Suprapubic skin (tissue), 4 donors: ENCODE results near the gene GADD45A. TPM values are rescaled to one million over a fixed set of nuclear protein-coding genes. Genes with fewer than 3 reads are reported as not detected.
A peak's percentile ranks its signal among the peaks of the same experiment; 100 is the strongest.

Experiments used
- DNase-seq, 2 donors: peaks; one replicate each; pipeline ENCODE4 v3.0.0-alpha.2; 2019; ENCODE audit warnings: low spot score in 2 of 2
- H3K27ac ChIP-seq: fragments of 200-600 bp; sonication (generic); one replicate; pipeline ENCODE4 v1.5.1; 2019
- H3K27me3 ChIP-seq: fragments of 200-600 bp; sonication (generic); one replicate; pipeline ENCODE4 v1.5.1; 2019
- H3K36me3 ChIP-seq: fragments of 200-600 bp; sonication (generic); one replicate; pipeline ENCODE4 v1.5.1; 2019
- H3K4me1 ChIP-seq: fragments of 200-600 bp; sonication (generic); one replicate; pipeline ENCODE4 v1.5.1; 2019
- H3K4me3 ChIP-seq: fragments of 200-600 bp; sonication (generic); one replicate; pipeline ENCODE4 v1.5.1; 2019; ENCODE audit warnings: mild to moderate bottlenecking
- H3K9me3 ChIP-seq: fragments of 200-600 bp; sonication (generic); one replicate; pipeline ENCODE4 v1.5.1; 2019
- EP300 ChIP-seq: sonication (generic); formaldehyde crosslinking; IDR thresholded peaks from one replicate; pipeline ENCODE4 v1.6.1; 2017; ENCODE audit warnings: antibody characterized with exemption
- POLR2A ChIP-seq, 2 donors: fragments of 450-650 bp; IDR thresholded peaks; one replicate each; pipeline ENCODE4 v1.6.1; 2017; ENCODE audit warnings: antibody characterized with exemption in 2 of 2, mild to moderate bottlenecking in 2 of 2, moderate library complexity in 2 of 2
- POLR2AphosphoS5 ChIP-seq, 3 donors: sonication (generic); formaldehyde crosslinking; IDR thresholded peaks; one replicate each; pipeline ENCODE4 v1.6.1; 2017; ENCODE audit warnings: antibody characterized with exemption in 3 of 3
- WGBS: methylation state at CpG from one replicate; pipeline ENCODE4 v1.1.5; 2018; 5-methylcytosine and 5-hydroxymethylcytosine counted together
- total RNA-seq, 4 donors: library from RNA; depleted of rRNA; stranded (reverse); fragments of >200 nt; gene quantifications; one replicate each; pipeline ENCODE4 v1.1.0, GENCODE V29; 2016
- TF ChIP-seq, protein P1 (sequence below), 2 donors: fragments of 200-600 bp in 1 of 2; fragments of 450-650 bp in 1 of 2; sonication (generic) in 1 of 2; IDR thresholded peaks; one replicate each; pipeline ENCODE4 v1.5.1; 2016 to 2019; ENCODE audit warnings: antibody characterized with exemption in 2 of 2, mild to moderate bottlenecking in 1 of 2, moderate library complexity in 1 of 2

Gene GADD45A
- total RNA-seq, 4 donors from 2014 or later: 25.4 to 44.6 (median 26.6) TPM

DNA sequence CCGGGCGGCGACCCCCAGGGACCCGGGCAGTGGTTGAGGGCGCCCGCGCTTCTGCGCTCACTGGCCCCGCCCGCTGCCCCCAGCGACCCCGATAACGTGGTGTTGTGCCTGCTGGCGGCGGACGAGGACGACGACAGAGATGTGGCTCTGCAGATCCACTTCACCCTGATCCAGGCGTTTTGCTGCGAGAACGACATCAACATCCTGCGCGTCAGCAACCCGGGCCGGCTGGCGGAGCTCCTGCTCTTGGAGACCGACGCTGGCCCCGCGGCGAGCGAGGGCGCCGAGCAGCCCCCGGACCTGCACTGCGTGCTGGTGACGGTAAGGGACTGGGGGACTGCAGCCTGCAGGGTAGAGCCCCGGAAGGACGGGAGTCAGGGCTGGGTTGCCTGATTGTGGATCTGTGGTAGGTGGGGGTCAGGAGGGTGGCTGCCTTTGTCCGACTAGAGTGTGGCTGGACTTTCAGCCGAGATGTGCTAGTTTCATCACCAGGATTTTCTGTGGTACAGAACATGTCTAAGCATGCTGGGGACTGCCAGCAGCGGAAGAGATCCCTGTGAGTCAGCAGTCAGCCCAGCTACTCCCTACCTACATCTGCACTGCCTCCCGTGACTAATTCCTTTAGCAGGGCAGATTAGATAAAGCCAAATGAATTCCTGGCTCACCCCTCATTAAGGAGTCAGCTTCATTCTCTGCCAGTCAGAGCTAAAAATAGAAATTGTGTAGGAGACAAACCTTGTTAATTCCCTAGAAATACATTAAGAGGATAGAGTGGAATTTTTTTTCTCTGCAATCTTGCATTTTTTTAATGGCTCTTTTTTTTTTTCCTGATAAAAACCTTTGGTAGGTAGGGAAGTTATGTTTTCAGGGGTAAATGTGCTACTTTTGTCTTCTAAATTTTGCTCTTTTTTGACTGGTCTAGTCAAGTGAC is 1.5 kb downstream of the GADD45A start:
- 0% methylated on average over 5 of the region's 43 CpGs for WGBS
- Histone ChIP-seq H3K9me3 (no peaks in the 10 kb centered on the region), H3K4me1 (peaks cover 45% of the 10 kb centered on the region), H3K27ac (peak overlapping the region; percentile 95), H3K4me3 (peak overlapping the region; percentile 80), H3K36me3 (peaks cover 18% of the 10 kb centered on the region), H3K27me3 (no peaks in the 10 kb centered on the region)
- peak; percentile 85 to 88 for DNase-seq
- TF ChIP-seq, protein P1, sequence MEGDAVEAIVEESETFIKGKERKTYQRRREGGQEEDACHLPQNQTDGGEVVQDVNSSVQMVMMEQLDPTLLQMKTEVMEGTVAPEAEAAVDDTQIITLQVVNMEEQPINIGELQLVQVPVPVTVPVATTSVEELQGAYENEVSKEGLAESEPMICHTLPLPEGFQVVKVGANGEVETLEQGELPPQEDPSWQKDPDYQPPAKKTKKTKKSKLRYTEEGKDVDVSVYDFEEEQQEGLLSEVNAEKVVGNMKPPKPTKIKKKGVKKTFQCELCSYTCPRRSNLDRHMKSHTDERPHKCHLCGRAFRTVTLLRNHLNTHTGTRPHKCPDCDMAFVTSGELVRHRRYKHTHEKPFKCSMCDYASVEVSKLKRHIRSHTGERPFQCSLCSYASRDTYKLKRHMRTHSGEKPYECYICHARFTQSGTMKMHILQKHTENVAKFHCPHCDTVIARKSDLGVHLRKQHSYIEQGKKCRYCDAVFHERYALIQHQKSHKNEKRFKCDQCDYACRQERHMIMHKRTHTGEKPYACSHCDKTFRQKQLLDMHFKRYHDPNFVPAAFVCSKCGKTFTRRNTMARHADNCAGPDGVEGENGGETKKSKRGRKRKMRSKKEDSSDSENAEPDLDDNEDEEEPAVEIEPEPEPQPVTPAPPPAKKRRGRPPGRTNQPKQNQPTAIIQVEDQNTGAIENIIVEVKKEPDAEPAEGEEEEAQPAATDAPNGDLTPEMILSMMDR (IDR thresholded peaks at IDR 0.05): no peak
- TF ChIP-seq POLR2AphosphoS5 (IDR thresholded peaks at IDR 0.05) (peak; percentile 1 to 88 (median 35)), POLR2A (IDR thresholded peaks at IDR 0.05) (peak in 1 of 2 donors; percentile 38), EP300 (no peak)

DNA sequence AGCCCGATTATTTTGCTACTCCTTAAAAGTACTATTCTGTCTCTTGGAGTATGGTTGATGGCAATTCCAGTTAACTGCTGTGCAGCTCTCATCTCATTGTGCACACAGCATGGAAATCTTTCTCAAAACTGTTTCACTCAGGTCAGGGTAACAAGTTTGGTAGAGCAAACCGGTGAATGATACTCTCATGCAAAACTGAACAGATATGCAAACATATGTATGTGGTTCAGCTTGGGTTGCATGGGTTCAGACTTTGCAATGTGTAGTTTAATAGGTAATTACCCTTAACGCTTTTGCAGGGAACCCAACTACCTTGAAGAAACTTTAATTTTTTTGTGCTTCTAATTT is 2.2 kb downstream of the GADD45A start:
- Histone ChIP-seq H3K27me3 (no peaks in the 10 kb centered on the region), H3K27ac (peak overlapping the region; percentile 95), H3K9me3 (no peaks in the 10 kb centered on the region), H3K4me3 (peak overlapping the region; percentile 80), H3K4me1 (peaks cover 45% of the 10 kb centered on the region), H3K36me3 (peaks cover 18% of the 10 kb centered on the region)
- 46% methylated on average over 3 of the region's 3 CpGs for WGBS
- no peak for DNase-seq
- TF ChIP-seq EP300: no peak
- TF ChIP-seq, protein P1 (IDR thresholded peaks at IDR 0.05): no peak
- TF ChIP-seq POLR2A (IDR thresholded peaks at IDR 0.05): no peak
- TF ChIP-seq POLR2AphosphoS5 (IDR thresholded peaks at IDR 0.05): no peak

DNA sequence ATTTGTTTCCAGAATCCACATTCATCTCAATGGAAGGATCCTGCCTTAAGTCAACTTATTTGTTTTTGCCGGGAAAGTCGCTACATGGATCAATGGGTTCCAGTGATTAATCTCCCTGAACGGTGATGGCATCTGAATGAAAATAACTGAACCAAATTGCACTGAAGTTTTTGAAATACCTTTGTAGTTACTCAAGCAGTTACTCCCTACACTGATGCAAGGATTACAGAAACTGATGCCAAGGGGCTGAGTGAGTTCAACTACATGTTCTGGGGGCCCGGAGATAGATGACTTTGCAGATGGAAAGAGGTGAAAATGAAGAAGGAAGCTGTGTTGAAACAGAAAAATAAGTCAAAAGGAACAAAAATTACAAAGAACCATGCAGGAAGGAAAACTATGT is 2.6 kb downstream of the GADD45A start:
- TF ChIP-seq, protein P1 (IDR thresholded peaks at IDR 0.05): no peak
- TF ChIP-seq POLR2A (IDR thresholded peaks at IDR 0.05): no peak
- TF ChIP-seq POLR2AphosphoS5 (IDR thresholded peaks at IDR 0.05): no peak
- TF ChIP-seq EP300: no peak
- no peak overlapping the region for H3K27ac ChIP-seq

DNA sequence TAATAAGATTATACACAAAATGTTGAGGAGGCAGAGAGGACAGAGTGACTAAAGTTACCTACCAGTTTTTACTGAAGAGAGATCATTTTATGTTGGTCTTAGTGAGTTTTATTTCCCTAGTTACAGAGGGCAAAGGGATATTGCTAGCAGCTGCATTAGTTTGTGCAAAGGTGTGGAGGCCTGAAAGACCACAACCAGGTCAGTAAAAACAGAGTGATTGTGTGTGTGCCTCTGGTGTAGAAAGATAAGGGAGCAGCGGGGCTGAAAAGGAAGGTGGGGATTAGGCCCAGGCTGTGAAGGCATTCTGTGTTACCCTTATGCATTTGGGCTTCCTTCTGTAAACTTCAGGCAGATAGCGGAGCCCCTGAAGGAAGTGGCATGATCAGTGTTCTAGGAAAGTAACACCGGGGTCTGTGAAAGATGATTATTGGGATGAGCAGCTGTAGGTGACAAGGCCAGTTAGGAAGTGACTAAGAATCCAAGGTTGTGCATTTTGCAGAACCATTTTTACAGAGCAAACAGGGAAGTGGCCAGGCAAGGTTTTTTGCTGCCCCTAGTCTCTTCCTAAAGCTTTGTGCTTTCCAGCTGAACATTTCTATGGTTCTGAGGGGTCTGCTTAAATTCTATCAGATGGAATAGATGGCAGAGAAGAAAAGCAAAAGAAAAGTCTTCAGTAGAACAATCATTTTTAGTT is 3.7 kb downstream of the GADD45A start:
- TF ChIP-seq POLR2AphosphoS5 (IDR thresholded peaks at IDR 0.05) (no peak), EP300 (no peak), POLR2A (IDR thresholded peaks at IDR 0.05) (no peak)
- TF ChIP-seq, protein P1 (IDR thresholded peaks at IDR 0.05): no peak
- no peaks in the 10 kb centered on the region for H3K27me3 ChIP-seq

More for the DNA sequence above, 2.6 kb downstream of the GADD45A start:
- DNase-seq: no peak
- no peaks in the 10 kb centered on the region for H3K9me3 ChIP-seq
- H3K36me3 ChIP-seq: peaks cover 18% of the 10 kb centered on the region
- 67% methylated on average over 4 of the region's 4 CpGs for WGBS
- H3K4me1 ChIP-seq: peaks cover 45% of the 10 kb centered on the region
- no peaks in the 10 kb centered on the region for H3K27me3 ChIP-seq
- peak overlapping the region; percentile 80 for H3K4me3 ChIP-seq

More for the DNA sequence above, 3.7 kb downstream of the GADD45A start:
- no peak for DNase-seq
- peaks cover 18% of the 10 kb centered on the region for H3K36me3 ChIP-seq
- H3K4me1 ChIP-seq: peaks cover 35% of the 10 kb centered on the region
- no peaks in the 10 kb centered on the region for H3K9me3 ChIP-seq
- 98% methylated on average over 3 of the region's 3 CpGs for WGBS
- no peak overlapping the region for H3K27ac ChIP-seq
- H3K4me3 ChIP-seq: no peak overlapping the region
